Upper lobe of right lung (tissue), 1 donor: ENCODE measurements around the gene PTCH1. TPM values are rescaled to one million over a fixed set of nuclear protein-coding genes. Genes with fewer than 3 reads are reported as not detected.

Experiments used
- ATAC-seq: fragments of 200-7000 bp; cut with Tn5 transposase; one replicate; pipeline ENCODE4 v1.9.1; 2020; ENCODE audit warnings: mild to moderate bottlenecking, moderate library complexity
- DNase-seq: peaks from one replicate; pipeline ENCODE4 v3.0.0-alpha.2; 2020
- H3K27ac ChIP-seq: fragments of 200-600 bp; one replicate; pipeline ENCODE4 v1.8.0; 2022
- H3K27me3 ChIP-seq: fragments of 200-600 bp; one replicate; pipeline ENCODE4 v1.8.0; 2022; ENCODE audit warnings: mild to moderate bottlenecking
- H3K36me3 ChIP-seq: fragments of 200-600 bp; one replicate; pipeline ENCODE4 v1.8.0; 2022
- H3K4me1 ChIP-seq: fragments of 200-600 bp; one replicate; pipeline ENCODE4 v1.8.0; 2022
- H3K4me3 ChIP-seq: fragments of 200-600 bp; one replicate; pipeline ENCODE4 v1.8.0; 2022; ENCODE audit warnings: mild to moderate bottlenecking
- H3K9me3 ChIP-seq: fragments of 200-600 bp; one replicate; pipeline ENCODE4 v1.8.0; 2022
- CTCF ChIP-seq: fragments of 200-600 bp; IDR thresholded peaks from one replicate; pipeline ENCODE4 v1.8.0; 2022; ENCODE audit warnings: antibody characterized with exemption
- intact Hi-C: fragments of 100-400 bp; cut with DNase I; formaldehyde crosslinking; loops from one replicate; pipeline ENCODE4 v1.11.0; 2022
- total RNA-seq: library from RNA; stranded (reverse); fragmentation: NEBNext Ultra II Directional; extraction: Animal tissue kit (Norgen Biotek cat#: 25700); gene quantifications from one replicate; pipeline ENCODE4 v1.2.1, GENCODE V29; 2021
- donor health status: DM: no; HTN: yes; CAD: no; lungs with severe emphysema.

The PTCH1 gene
- total RNA-seq, 1 donor from 2014 or later: 25.9 TPM

GRCh38 chr9:95516221-95516733 lies 494 bp downstream of the PTCH1 start:
- Histone ChIP-seq H3K36me3 (no peaks in the 10 kb centered on the region), H3K4me1 (peaks cover 21% of the 10 kb centered on the region), H3K4me3 (peak overlapping the region; percentile 66), H3K9me3 (no peaks in the 10 kb centered on the region), H3K27me3 (no peaks in the 10 kb centered on the region), H3K27ac (peak overlapping the region; percentile 24)
- TF ChIP-seq CTCF: no peak
- no peak for DNase-seq
- intact Hi-C loops: loop anchor here (10.0 kb wide), 1 partner anchor 209 kb away; no protein-coding TSS in a partner anchor
- ATAC-seq: peak; percentile 22

GRCh38 chr9:95515272-95516113 lies 1.3 kb downstream of the PTCH1 start:
- ATAC-seq (no peak), DNase-seq (no peak)
- Histone ChIP-seq H3K27me3 (no peaks in the 10 kb centered on the region), H3K36me3 (no peaks in the 10 kb centered on the region), H3K4me3 (peak overlapping the region; percentile 54), H3K9me3 (no peaks in the 10 kb centered on the region), H3K27ac (no peak overlapping the region), H3K4me1 (peaks cover 21% of the 10 kb centered on the region)
- no peak for TF ChIP-seq CTCF
- intact Hi-C loops: loop anchor here (10.0 kb wide), 1 partner anchor 209 kb away; no protein-coding TSS in a partner anchor

GRCh38 chr9:95514342-95514741 lies 2.4 kb downstream of the PTCH1 start:
- no peak for ATAC-seq
- Histone ChIP-seq H3K4me1 (peaks cover 21% of the 10 kb centered on the region), H3K27ac (no peak overlapping the region), H3K4me3 (no peak overlapping the region), H3K27me3 (no peaks in the 10 kb centered on the region), H3K36me3 (no peaks in the 10 kb centered on the region), H3K9me3 (no peaks in the 10 kb centered on the region)
- DNase-seq: no peak
- no peak for TF ChIP-seq CTCF
- intact Hi-C loops: loop anchor here (10.0 kb wide), 1 partner anchor 210 kb away; no protein-coding TSS in a partner anchor

- intact Hi-C loops: loop anchor here (10.0 kb wide), 1 partner anchor 211 kb away; no protein-coding TSS in a partner anchor
- H3K4me3 ChIP-seq: no peak overlapping the region
- ATAC-seq: no peak
- TF ChIP-seq CTCF: no peak
- H3K27me3 ChIP-seq: no peaks in the 10 kb centered on the region
- no peak for DNase-seq
- no peak overlapping the region for H3K27ac ChIP-seq
- no peaks in the 10 kb centered on the region for H3K9me3 ChIP-seq
- peaks cover 21% of the 10 kb centered on the region for H3K4me1 ChIP-seq
- H3K36me3 ChIP-seq: no peaks in the 10 kb centered on the region
Observed at GRCh38 chr9:95513711-95514110, 3.1 kb downstream of the PTCH1 start.

GRCh38 chr9:95512709-95513095 lies 4.1 kb downstream of the PTCH1 start:
- no peak for TF ChIP-seq CTCF
- Histone ChIP-seq H3K36me3 (no peaks in the 10 kb centered on the region), H3K4me3 (peak overlapping the region; percentile 89), H3K27ac (peak overlapping the region; percentile 14), H3K4me1 (peaks cover 21% of the 10 kb centered on the region), H3K9me3 (no peaks in the 10 kb centered on the region), H3K27me3 (no peaks in the 10 kb centered on the region)
- DNase-seq: no peak
- intact Hi-C loops: loop anchor here (10.0 kb wide), 1 partner anchor 212 kb away; no protein-coding TSS in a partner anchor
- no peak for ATAC-seq
